AG04450 (cell line): ENCODE data around the gene CDK16. TPM values are rescaled to one million over a fixed set of nuclear protein-coding genes. Genes with fewer than 3 reads are reported as not detected.

Experiments used
- CTCF ChIA-PET: fragments of 300-600, 350-600 bp; formaldehyde crosslinking; extraction: SDS; loops from one replicate; lab custom pipeline; 2022; ENCODE audit warnings: antibody characterized with exemption, inconsistent platforms; lab: Charles Lee
- POLR2A ChIA-PET: fragments of 350-600 bp; formaldehyde crosslinking; extraction: SDS; loops from one replicate; lab custom pipeline; 2021; ENCODE audit warnings: antibody characterized with exemption, inconsistent platforms; lab: Yijun Ruan, JAX
- DNase-seq: peaks from one replicate; pipeline ENCODE4 v3.0.0-alpha.2; 2011; ENCODE audit warnings: low read depth, low spot score
- H3K27ac ChIP-seq: one replicate; pipeline ENCODE4 v1.5.1; 2012; ENCODE audit warnings: low read depth, low read length, control low read depth
- H3K27me3 ChIP-seq: one replicate; pipeline ENCODE4 v1.6.0; 2012; ENCODE audit warnings: low read length; ENCODE audit not compliant: control insufficient read depth, insufficient read depth
- H3K4me3 ChIP-seq: 2 replicates; pipeline ENCODE4 v1.5.1; 2011; ENCODE audit warnings: mild to moderate bottlenecking, low read depth, low read length, control low read depth
- H3K9me3 ChIP-seq: 2 replicates; pipeline ENCODE4 v1.5.1; 2012; ENCODE audit warnings: low read length; ENCODE audit not compliant: control insufficient read depth, insufficient read depth
- polyA plus RNA-seq: library from polyadenylated mRNA; depleted of rRNA; stranded (reverse); fragments of >200 nt; gene quantifications from 2 replicates; pipeline ENCODE4 v1.2.3, GENCODE V29; 2011
- TF ChIP-seq, protein P1 (sequence below): IDR thresholded peaks from 2 replicates; pipeline ENCODE4 v1.5.1; 2011; ENCODE audit warnings: low read depth, low read length, control low read depth, inconsistent platforms

Gene CDK16
- polyA plus RNA-seq, 1 experiment, result 89.9 TPM

DNA sequence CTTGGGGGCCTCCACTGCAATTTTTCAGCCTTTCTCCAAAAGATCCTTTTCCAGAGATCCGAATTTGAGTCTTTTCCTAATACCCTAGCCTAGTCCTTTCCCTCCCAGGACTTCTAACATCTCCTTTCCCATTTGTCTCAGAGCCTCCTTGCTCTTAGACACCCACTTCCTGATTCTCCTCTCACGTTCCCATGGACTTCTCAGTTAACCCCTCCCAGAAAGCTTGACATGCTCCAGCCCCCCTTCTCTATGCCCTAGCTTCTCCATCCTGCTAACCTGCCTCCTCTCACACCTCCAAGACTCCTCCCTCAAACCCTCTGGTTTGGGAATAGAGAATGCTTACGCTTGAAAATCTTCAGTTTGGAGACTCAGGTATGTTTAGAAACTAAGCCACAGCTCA, 22.4 kb upstream of the CDK16 start:
- H3K27ac ChIP-seq, result no peak overlapping the region
- no peaks in the 10 kb centered on the region for H3K27me3 ChIP-seq
- ChIA-PET CTCF (no interaction called here), POLR2A (no interaction called here)
- no peak for DNase-seq
- peak overlapping the region; percentile 21 for H3K4me3 ChIP-seq
- TF ChIP-seq, protein P1, sequence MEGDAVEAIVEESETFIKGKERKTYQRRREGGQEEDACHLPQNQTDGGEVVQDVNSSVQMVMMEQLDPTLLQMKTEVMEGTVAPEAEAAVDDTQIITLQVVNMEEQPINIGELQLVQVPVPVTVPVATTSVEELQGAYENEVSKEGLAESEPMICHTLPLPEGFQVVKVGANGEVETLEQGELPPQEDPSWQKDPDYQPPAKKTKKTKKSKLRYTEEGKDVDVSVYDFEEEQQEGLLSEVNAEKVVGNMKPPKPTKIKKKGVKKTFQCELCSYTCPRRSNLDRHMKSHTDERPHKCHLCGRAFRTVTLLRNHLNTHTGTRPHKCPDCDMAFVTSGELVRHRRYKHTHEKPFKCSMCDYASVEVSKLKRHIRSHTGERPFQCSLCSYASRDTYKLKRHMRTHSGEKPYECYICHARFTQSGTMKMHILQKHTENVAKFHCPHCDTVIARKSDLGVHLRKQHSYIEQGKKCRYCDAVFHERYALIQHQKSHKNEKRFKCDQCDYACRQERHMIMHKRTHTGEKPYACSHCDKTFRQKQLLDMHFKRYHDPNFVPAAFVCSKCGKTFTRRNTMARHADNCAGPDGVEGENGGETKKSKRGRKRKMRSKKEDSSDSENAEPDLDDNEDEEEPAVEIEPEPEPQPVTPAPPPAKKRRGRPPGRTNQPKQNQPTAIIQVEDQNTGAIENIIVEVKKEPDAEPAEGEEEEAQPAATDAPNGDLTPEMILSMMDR, result no peak
- H3K9me3 ChIP-seq, result no peaks in the 10 kb centered on the region

DNA sequence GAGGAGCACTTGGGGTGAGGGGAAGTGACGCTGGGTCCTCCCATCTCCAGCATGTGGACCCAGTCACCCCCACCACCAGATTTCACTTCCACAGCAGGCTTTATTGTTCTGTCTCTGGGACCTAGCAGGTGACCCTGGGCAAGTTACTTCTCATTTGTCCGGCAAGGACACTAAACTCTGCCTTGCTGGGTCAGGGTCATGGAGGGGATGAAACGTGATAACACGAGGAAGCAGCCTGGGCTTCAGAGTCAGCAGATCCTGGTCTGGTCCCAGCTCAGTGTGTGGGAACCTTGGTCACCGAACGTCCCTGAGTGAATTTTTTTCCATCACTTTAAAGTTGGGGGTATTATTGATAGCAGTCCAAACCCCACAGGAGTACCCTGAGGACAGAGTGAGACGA, 21.0 kb upstream of the CDK16 start:
- no peak for DNase-seq
- TF ChIP-seq, protein P1, result no peak
- peak overlapping the region; percentile 22; the same call in 1 of the 2 replicates for H3K4me3 ChIP-seq
- no peaks in the 10 kb centered on the region for H3K9me3 ChIP-seq
- no peaks in the 10 kb centered on the region for H3K27me3 ChIP-seq
- ChIA-PET POLR2A (interaction anchor here (1.1 kb wide), 1 partner anchor 20 kb away, joined by 5 read pairs; no protein-coding TSS in a partner anchor), CTCF (no interaction called here)
- H3K27ac ChIP-seq, result no peak overlapping the region

DNA sequence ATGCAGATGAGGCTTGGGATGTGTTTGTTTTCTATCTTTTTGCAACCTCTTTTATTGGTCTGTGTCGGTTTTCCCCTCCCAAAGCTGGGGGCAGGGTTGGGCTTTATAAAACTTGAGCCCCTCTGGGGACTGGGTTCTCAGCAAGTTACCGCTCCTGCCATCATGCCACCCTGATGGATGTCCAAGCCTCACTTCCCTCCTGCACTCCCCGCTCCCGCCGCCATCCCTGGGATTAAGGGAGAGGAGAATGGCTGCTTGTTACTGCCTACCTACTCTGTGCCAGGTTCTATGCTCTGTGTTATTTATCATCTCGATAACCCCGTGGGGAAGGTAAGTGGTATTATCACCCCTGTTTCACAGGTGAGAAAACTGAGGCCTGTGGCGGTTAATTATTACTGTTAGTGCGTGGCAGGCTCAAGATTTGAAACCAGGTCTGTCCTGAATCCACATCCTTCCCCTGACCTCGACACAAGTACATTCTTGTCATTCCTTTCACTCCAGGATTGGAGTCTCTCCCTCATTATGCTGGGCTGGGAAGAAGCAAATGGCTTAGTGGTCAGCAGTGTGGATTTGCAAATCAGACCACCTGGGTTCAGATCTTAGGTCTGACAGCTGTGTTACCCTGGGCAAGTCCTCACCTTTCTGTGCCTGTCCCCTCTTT, 20.3 kb upstream of the CDK16 start:
- no peaks in the 10 kb centered on the region for H3K27me3 ChIP-seq
- POLR2A ChIA-PET, result no interaction called here
- no peak for DNase-seq
- no peak overlapping the region for H3K4me3 ChIP-seq
- H3K9me3 ChIP-seq, result no peaks in the 10 kb centered on the region
- CTCF ChIA-PET, result no interaction called here
- no peak overlapping the region for H3K27ac ChIP-seq
- TF ChIP-seq, protein P1, result no peak

DNA sequence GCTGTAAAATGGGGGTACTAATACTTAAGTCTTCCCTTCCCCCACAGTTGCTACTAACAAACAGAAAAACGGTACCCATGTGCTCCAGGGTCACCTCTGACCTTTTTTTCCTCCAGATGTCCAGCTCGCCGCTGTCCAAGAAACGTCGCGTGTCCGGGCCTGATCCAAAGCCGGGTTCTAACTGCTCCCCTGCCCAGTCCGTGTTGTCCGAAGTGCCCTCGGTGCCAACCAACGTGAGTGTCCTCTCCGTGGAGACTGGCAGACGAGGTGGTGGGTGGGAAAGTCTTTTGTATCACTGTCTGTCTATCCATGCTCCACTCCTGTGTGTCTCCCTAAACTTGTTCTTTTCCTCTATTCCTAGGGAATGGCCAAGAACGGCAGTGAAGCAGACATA, 19.8 kb upstream of the CDK16 start:
- TF ChIP-seq, protein P1, result no peak
- no peaks in the 10 kb centered on the region for H3K27me3 ChIP-seq
- no peaks in the 10 kb centered on the region for H3K9me3 ChIP-seq
- no peak overlapping the region for H3K27ac ChIP-seq
- CTCF ChIA-PET, result no interaction called here
- no peak overlapping the region for H3K4me3 ChIP-seq
- DNase-seq, result no peak
- POLR2A ChIA-PET, result no interaction called here

DNA sequence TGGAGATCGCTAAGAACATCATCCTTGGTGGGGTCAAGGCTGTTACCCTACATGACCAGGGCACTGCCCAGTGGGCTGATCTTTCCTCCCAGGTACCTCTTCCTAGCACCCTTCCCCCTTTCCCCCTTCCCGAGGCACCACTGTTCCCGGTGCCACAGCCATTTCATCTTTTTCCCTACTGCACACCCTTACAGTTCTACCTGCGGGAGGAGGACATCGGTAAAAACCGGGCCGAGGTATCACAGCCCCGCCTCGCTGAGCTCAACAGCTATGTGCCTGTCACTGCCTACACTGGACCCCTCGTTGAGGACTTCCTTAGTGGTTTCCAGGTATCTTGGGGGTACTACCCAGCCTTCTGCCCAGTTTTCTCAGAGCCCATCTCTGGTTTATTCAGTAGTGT, 19.2 kb upstream of the CDK16 start:
- DNase-seq, result no peak
- POLR2A ChIA-PET, result no interaction called here
- H3K9me3 ChIP-seq, result no peaks in the 10 kb centered on the region
- CTCF ChIA-PET, result no interaction called here
- TF ChIP-seq, protein P1, result no peak
- H3K27ac ChIP-seq, result no peak overlapping the region
- H3K4me3 ChIP-seq, result no peak overlapping the region
- H3K27me3 ChIP-seq, result no peaks in the 10 kb centered on the region
